ENCODE results near the gene TMOD1. TPM values are rescaled to one million over a fixed set of nuclear protein-coding genes. Genes with fewer than 3 reads are reported as not detected.

The TMOD1 gene
- total and polyA plus RNA-seq, 2 of the 13 experiments (the other 11 are each of a cell fraction or from before 2014, with no cell fraction given) = 0.04 to 0.07 TPM

DNA sequence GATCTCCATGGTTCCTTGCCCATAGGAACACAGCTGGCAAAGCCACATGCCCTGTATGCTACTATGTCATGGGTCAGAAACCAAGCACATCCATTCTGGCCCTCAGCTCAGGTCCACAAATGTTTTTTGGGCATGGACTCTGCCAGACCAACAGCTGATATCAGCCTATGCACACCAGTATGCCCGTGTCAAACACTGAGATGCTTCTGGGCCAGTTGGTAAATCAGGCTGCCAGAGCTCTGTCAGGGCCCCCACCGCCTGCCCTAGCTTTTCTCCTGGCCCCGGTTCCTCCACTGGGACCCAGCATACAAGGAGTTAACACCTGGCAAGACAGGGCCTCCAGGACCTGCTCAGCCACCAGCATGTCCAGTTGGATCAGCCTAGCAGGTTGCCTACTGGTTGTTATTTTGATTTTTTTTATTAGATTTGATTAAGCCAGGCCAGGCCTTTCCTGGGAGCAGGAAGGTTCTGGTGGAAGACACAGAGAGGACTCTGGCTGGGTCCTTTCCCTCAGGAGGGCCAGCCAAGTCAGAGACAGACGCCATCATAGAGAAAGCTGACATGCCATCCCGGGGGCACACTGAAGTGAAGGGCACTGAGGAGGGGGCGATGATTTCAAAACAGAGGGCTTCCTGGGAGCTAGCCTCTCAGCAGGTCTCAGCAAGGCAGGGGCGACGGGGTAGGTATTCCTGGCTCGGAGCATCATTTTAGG, 65.9 kb downstream of the TMOD1 start:
- no peak overlapping the region for H3K4me2 ChIP-seq (ENCODE audit: low read depth, low read length)
- H3K4me3 ChIP-seq (replicated peaks in 1 of 3; ENCODE audit: insufficient read depth in 1 of 3, low read depth in 2 of 3, low read length in 3 of 3) = no peak overlapping the region
- H3K27me3 ChIP-seq (ENCODE audit: control insufficient read depth in 1 of 2, insufficient read depth in 2 of 2, low read length in 2 of 2) = peaks cover 0 to 9% of the 10 kb centered on the region in 2 experiments; a peak in 2 of 5 replicates
- no peak overlapping the region for H3K9ac ChIP-seq (ENCODE audit: insufficient read depth, low read depth, low read length)
- no peak overlapping the region for H2AFZ ChIP-seq (ENCODE audit: low read length)
- no TSS peak for BruUV-seq (replicated peaks)
- 24% methylated on average over 6 of the region's 9 CpGs for WGBS (ENCODE audit: low lambda C conversion rate)
- intact Hi-C loops (cut with micrococcal nuclease; ENCODE audit: unreplicated experiment) (no loop called here), in situ Hi-C loops (cut with HindIII; ENCODE audit: extremely low pct_ligation_motif_present, low pct_unique_long_range_greater_than_20kb) (no loop called here)
- H3K9me3 ChIP-seq (ENCODE audit: low read length) = no peaks in the 10 kb centered on the region
- H3K36me3 ChIP-seq (replicated peaks in 1 of 2; ENCODE audit: control insufficient read depth in 1 of 2, insufficient read depth in 2 of 2, low read length in 2 of 2) = no peaks in the 10 kb centered on the region
- H3K27ac ChIP-seq (ENCODE audit: extremely low read length, insufficient read depth, low read length) = no peak overlapping the region
- ChIA-PET CTCF (ENCODE audit: low intra/inter-chr PET ratio, low total read pairs) (no interaction called here), POLR2A (no interaction called here)
- ATAC-seq = no peak
- DNase-seq (ENCODE audit: low spot score) = no peak
- no peaks in the 10 kb centered on the region for H3K79me2 ChIP-seq (ENCODE audit: insufficient read depth, low read length)
- no peak for FAIRE-seq
- no peaks in the 10 kb centered on the region for H3K4me1 ChIP-seq (ENCODE audit: insufficient read depth, low read length)
- no peaks in the 10 kb centered on the region for H4K20me1 ChIP-seq (ENCODE audit: insufficient read depth, low read length)
- no peak for TF ChIP-seq ZEB1 (IDR thresholded peaks at IDR 0.05; ENCODE audit: insufficient replicate concordance, low read depth)
- TF ChIP-seq ZNF850 (CRISPR knock-in tag; conservative IDR thresholded peaks at IDR 0.05) = no peak
- no peak for TF ChIP-seq SMAD9 (CRISPR knock-in tag; IDR thresholded peaks at IDR 0.05)
- TF ChIP-seq ZNF607 (CRISPR knock-in tag; IDR thresholded peaks at IDR 0.05; ENCODE audit: borderline replicate concordance) = no peak

DNA sequence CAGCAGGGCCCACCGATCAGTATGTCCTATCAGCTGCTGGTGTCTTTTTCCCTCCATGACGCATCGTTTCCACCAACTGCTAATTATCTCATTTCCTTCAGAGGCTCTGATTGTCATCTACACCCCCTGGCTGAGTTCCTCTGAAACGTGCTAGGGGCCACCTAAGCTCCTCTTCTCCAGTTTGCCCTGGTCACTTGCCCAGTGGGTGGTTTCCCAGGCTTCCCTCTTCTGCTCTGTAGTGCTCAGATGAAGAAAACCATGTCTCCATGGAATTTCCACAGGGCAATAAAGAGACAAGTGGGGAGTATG, 66.4 kb downstream of the TMOD1 start:
- H3K27me3 ChIP-seq (ENCODE audit: control insufficient read depth in 1 of 2, insufficient read depth in 2 of 2, low read length in 2 of 2) = peaks cover 0 to 9% of the 10 kb centered on the region in 2 experiments; a peak in 2 of 5 replicates
- no peak for DNase-seq (ENCODE audit: low spot score)
- ATAC-seq = no peak
- no peak overlapping the region for H3K27ac ChIP-seq (ENCODE audit: extremely low read length, insufficient read depth, low read length)
- CTCF ChIA-PET (ENCODE audit: low intra/inter-chr PET ratio, low total read pairs) = no interaction called here
- H3K9me3 ChIP-seq (ENCODE audit: low read length) = no peaks in the 10 kb centered on the region
- no peaks in the 10 kb centered on the region for H3K4me1 ChIP-seq (ENCODE audit: insufficient read depth, low read length)
- in situ Hi-C loops (cut with HindIII; ENCODE audit: extremely low pct_ligation_motif_present, low pct_unique_long_range_greater_than_20kb) (no loop called here), intact Hi-C loops (cut with micrococcal nuclease; ENCODE audit: unreplicated experiment) (no loop called here)
- no peak overlapping the region for H3K9ac ChIP-seq (ENCODE audit: insufficient read depth, low read depth, low read length)
- no peak overlapping the region for H3K4me2 ChIP-seq (ENCODE audit: low read depth, low read length)
- no peak for FAIRE-seq
- no TSS peak for BruUV-seq (replicated peaks)
- 45% methylated on average over 4 of the region's 4 CpGs for WGBS (ENCODE audit: low lambda C conversion rate)
- POLR2A ChIA-PET = no interaction called here
- H3K4me3 ChIP-seq (replicated peaks in 1 of 3; ENCODE audit: insufficient read depth in 1 of 3, low read depth in 2 of 3, low read length in 3 of 3) = no peak overlapping the region
- no peaks in the 10 kb centered on the region for H3K79me2 ChIP-seq (ENCODE audit: insufficient read depth, low read length)
- no peaks in the 10 kb centered on the region for H3K36me3 ChIP-seq (replicated peaks in 1 of 2; ENCODE audit: control insufficient read depth in 1 of 2, insufficient read depth in 2 of 2, low read length in 2 of 2)
- H4K20me1 ChIP-seq (ENCODE audit: insufficient read depth, low read length) = no peaks in the 10 kb centered on the region
- no peak overlapping the region for H2AFZ ChIP-seq (ENCODE audit: low read length)
- TF ChIP-seq HNRNPL (IDR thresholded peaks at IDR 0.05; ENCODE audit: low read depth, low read length) (no peak), MYNN (CRISPR knock-in tag; IDR thresholded peaks at IDR 0.05; ENCODE audit: low read depth) (no peak), MED1 (CRISPR knock-in tag; IDR thresholded peaks at IDR 0.05) (no peak), MED8 (CRISPR knock-in tag; IDR thresholded peaks at IDR 0.05; ENCODE audit: insufficient replicate concordance) (no peak), ZNF788 (CRISPR knock-in tag; IDR thresholded peaks at IDR 0.05; ENCODE audit: borderline replicate concordance) (no peak), PPARG (CRISPR knock-in tag; conservative IDR thresholded peaks at IDR 0.05) (no peak), NFIB (CRISPR knock-in tag; IDR thresholded peaks at IDR 0.05; ENCODE audit: borderline replicate concordance) (no peak), PAX8 (CRISPR knock-in tag; IDR thresholded peaks at IDR 0.05; ENCODE audit: borderline replicate concordance) (no peak), RBAK (CRISPR knock-in tag; IDR thresholded peaks at IDR 0.05) (no peak), ZFP1 (CRISPR knock-in tag; IDR thresholded peaks at IDR 0.05) (no peak), POLR2AphosphoS2 (IDR thresholded peaks at IDR 0.05; ENCODE audit: low read depth, low read length) (no peak), RBM39 (IDR thresholded peaks at IDR 0.05; ENCODE audit: low read depth, low read length, poor library complexity, severe bottlenecking) (no peak), HOXA7 (CRISPR knock-in tag; IDR thresholded peaks at IDR 0.05) (no peak), ZNF577 (CRISPR knock-in tag; IDR thresholded peaks at IDR 0.05; ENCODE audit: borderline replicate concordance, low read depth) (no peak), ZSCAN29 (CRISPR knock-in tag; conservative IDR thresholded peaks at IDR 0.05) (no peak), SRF (IDR thresholded peaks at IDR 0.05; ENCODE audit: low read depth, low read length) (no peak), KDM1A (CRISPR knock-in tag; IDR thresholded peaks at IDR 0.05) (no peak)
- TF ChIP-seq, protein P1, sequence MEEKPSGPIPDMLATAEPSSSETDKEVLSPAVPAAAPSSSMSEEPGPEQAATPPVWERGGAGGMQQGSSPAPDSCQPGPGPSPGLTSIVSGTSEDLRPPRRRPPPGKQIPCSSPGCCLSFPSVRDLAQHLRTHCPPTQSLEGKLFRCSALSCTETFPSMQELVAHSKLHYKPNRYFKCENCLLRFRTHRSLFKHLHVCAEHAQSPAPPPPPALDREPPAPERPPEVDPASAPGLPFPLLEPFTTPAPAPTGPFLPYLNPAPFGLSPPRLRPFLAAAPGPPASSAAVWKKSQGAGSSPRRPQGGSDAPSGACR (CRISPR knock-in tag; IDR thresholded peaks at IDR 0.05) = no peak
